Limb (tissue), 2 donors: Measurements from ENCODE around the gene GNAZ.
A peak's percentile ranks its signal among the peaks of the same experiment; 100 is the strongest.
"Not testable (repeated sequence)": the region's sequence is repeated elsewhere in the genome, so short reads cannot be mapped to it uniquely, and the experiment has no call there.

ENCODE experiments used
- DNase-seq, 2 donors: peaks; one replicate each; pipeline ENCODE4 v3.0.0-alpha.2; 2016; ENCODE audit errors: extremely low spot score in 2 of 2

GNAZ gene

GRCh38 chr22:23044570-23044969, 25.7 kb upstream of the GNAZ start:
- DNase-seq = no peak

GRCh38 chr22:23045461-23045860, 24.9 kb upstream of the GNAZ start:
- DNase-seq = no peak

GRCh38 chr22:23047265-23047664, 23.1 kb upstream of the GNAZ start:
- DNase-seq = no peak

- no peak for DNase-seq
Observed at GRCh38 chr22:23047742-23048141, 22.6 kb upstream of the GNAZ start.

GRCh38 chr22:23050546-23050945, 19.8 kb upstream of the GNAZ start:
- DNase-seq = not testable (repeated sequence)

- DNase-seq = no peak
Observed at GRCh38 chr22:23053051-23053707, 17.1 kb upstream of the GNAZ start.

- no peak for DNase-seq
Observed at GRCh38 chr22:23053912-23054530, 16.3 kb upstream of the GNAZ start.

GRCh38 chr22:23054531-23055257, 15.6 kb upstream of the GNAZ start:
- DNase-seq = no peak

- DNase-seq = no peak
Observed at GRCh38 chr22:23055449-23056179, 14.7 kb upstream of the GNAZ start.

GRCh38 chr22:23057331-23057730, 13.0 kb upstream of the GNAZ start:
- no peak for DNase-seq

- DNase-seq = no peak
Observed at GRCh38 chr22:23058063-23058462, 12.3 kb upstream of the GNAZ start.

GRCh38 chr22:23058481-23059283, 11.6 kb upstream of the GNAZ start:
- DNase-seq = peak in 1 of 2 donors; percentile 19

GRCh38 chr22:23059284-23059948, 10.9 kb upstream of the GNAZ start:
- DNase-seq = peak in 1 of 2 donors; percentile 16

- peak in 1 of 2 donors; percentile 18 for DNase-seq
Observed at GRCh38 chr22:23060612-23061400, 9.5 kb upstream of the GNAZ start.

GRCh38 chr22:23061471-23062280, 8.6 kb upstream of the GNAZ start:
- DNase-seq = no peak

- DNase-seq = peak in 1 of 2 donors; percentile 13
Observed at GRCh38 chr22:23062616-23063538, 7.4 kb upstream of the GNAZ start.

- peak in 1 of 2 donors; percentile 20 for DNase-seq
Observed at GRCh38 chr22:23063539-23064380, 6.6 kb upstream of the GNAZ start.
